ENCODE results near the gene HIF1A.

GRCh38 chr14:61681413-61681812, 13.9 kb upstream of the HIF1A start:
- TF ChIP-seq CTCF (IDR thresholded peaks at IDR 0.05) (no peak), POLR2A (IDR thresholded peaks at IDR 0.05) (no peak)

All from thyroid gland (tissue), 4 donors.